Nephron (organoid): ENCODE measurements around the gene NUS1.
"Not testable (repeated sequence)": the region's sequence is repeated elsewhere in the genome, so short reads cannot be mapped to it uniquely, and the experiment has no call there.

ENCODE experiments used
- H3K27ac Mint-ChIP-seq, 3 experiments: 2 replicates each; pipeline ENCODE4 v1.8.0; 2020; ENCODE audit warnings: mixed read lengths in 3 of 3, mild to moderate bottlenecking in 2 of 3, moderate library complexity in 1 of 3
- H3K27me3 Mint-ChIP-seq: 2 replicates; pipeline ENCODE4 v1.8.0; 2021; ENCODE audit warnings: low read depth, mild to moderate bottlenecking, moderate library complexity, mixed read lengths
- H3K36me3 Mint-ChIP-seq: 2 replicates; pipeline ENCODE4 v1.8.0; 2020; ENCODE audit warnings: low read depth, mixed read lengths
- H3K4me1 Mint-ChIP-seq: 2 replicates; pipeline ENCODE4 v1.8.0; 2020; ENCODE audit warnings: mixed read lengths
- H3K4me3 Mint-ChIP-seq, 3 experiments: 2 replicates each; pipeline ENCODE4 v1.8.0; 2020; ENCODE audit warnings: mild to moderate bottlenecking in 3 of 3, mixed read lengths in 3 of 3, moderate library complexity in 2 of 3
- H3K9me3 Mint-ChIP-seq: 2 replicates; pipeline ENCODE4 v1.8.0; 2020; ENCODE audit warnings: mixed read lengths
- TF ChIP-seq, protein P1 (sequence below), 3 experiments: fragments of 200-600 bp; sonication (generic); IDR thresholded peaks; one replicate each; pipeline ENCODE4 v1.5.0; 2021; ENCODE audit warnings: antibody characterized with exemption in 3 of 3; ENCODE audit not compliant: unreplicated experiment in 3 of 3

The NUS1 gene

DNA sequence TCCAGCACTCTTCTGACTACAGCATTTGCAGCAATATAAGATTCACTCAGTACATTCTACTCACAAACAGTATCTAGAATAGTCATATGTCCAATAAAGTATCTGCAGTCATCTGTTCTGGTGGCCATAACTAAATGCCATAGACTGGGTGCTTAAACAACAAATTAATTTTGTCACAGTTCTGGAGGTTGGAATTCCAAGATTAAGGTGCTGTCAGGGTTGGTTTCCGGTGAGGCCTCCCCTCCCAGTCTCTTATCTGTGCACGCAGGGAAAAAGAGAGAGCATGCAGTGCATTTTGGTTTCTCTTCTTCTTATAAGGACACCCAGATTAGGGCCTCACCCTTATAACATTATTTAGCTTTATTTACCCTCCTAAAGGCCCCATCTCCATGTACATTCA, 21.3 kb upstream of the NUS1 start:
- Mint-ChIP-seq H3K4me1 (no peaks in the 10 kb centered on the region), H3K4me3 (no peak overlapping the region), H3K9me3 (peaks cover 5% of the 10 kb centered on the region), H3K36me3 (no peaks in the 10 kb centered on the region), H3K27ac (no peak overlapping the region), H3K27me3 (no peaks in the 10 kb centered on the region)
- TF ChIP-seq, protein P1, sequence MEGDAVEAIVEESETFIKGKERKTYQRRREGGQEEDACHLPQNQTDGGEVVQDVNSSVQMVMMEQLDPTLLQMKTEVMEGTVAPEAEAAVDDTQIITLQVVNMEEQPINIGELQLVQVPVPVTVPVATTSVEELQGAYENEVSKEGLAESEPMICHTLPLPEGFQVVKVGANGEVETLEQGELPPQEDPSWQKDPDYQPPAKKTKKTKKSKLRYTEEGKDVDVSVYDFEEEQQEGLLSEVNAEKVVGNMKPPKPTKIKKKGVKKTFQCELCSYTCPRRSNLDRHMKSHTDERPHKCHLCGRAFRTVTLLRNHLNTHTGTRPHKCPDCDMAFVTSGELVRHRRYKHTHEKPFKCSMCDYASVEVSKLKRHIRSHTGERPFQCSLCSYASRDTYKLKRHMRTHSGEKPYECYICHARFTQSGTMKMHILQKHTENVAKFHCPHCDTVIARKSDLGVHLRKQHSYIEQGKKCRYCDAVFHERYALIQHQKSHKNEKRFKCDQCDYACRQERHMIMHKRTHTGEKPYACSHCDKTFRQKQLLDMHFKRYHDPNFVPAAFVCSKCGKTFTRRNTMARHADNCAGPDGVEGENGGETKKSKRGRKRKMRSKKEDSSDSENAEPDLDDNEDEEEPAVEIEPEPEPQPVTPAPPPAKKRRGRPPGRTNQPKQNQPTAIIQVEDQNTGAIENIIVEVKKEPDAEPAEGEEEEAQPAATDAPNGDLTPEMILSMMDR (IDR thresholded peaks at IDR 0.05; ENCODE audit: unreplicated experiment in 3 of 3), result no peak

DNA sequence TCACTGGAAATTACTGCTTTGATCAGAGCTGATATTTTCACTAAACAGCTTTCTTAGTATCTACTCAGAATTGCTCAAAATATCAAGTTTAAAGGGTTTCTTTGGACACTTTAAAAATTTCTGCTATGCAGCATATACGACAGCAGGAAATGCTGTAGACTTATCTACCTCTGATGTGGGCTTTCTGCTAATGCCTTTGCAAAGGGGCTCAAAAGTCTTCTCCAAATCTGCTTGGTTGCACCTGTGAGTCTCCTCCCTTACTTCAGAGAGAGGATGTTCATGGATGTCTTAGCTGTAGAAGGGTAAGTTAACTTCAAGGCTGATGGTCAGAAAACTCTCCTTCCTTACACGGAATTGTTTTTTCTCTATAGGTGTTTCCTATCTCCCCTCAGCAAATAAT, 19.9 kb upstream of the NUS1 start:
- Mint-ChIP-seq H3K4me1 (no peaks in the 10 kb centered on the region), H3K4me3 (no peak overlapping the region), H3K9me3 (no peaks in the 10 kb centered on the region), H3K27ac (no peak overlapping the region), H3K27me3 (no peaks in the 10 kb centered on the region), H3K36me3 (no peaks in the 10 kb centered on the region)
- TF ChIP-seq, protein P1 (IDR thresholded peaks at IDR 0.05; ENCODE audit: unreplicated experiment in 3 of 3), result no peak

DNA sequence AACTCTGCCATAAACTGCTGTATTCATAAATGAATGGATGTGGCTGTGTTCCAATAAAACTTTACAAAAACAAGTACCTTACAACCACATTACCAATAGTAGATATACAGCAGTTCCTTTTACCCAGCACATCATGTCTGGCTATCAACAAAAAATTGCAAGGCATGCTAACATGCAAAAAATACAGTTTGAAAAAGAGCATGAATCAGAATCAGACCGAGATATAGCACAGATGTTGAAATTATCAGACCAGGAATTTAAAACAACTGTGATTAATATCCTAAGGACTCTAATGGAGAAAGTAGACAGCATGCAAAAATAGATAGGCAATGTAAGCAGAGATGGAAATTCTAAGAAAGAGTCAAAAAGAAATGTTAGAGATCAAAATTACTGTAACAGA, 8.4 kb upstream of the NUS1 start:
- H3K27me3 Mint-ChIP-seq, result no peaks in the 10 kb centered on the region
- no peaks in the 10 kb centered on the region for H3K4me1 Mint-ChIP-seq
- H3K4me3 Mint-ChIP-seq, result no peak overlapping the region
- no peaks in the 10 kb centered on the region for H3K36me3 Mint-ChIP-seq
- H3K27ac Mint-ChIP-seq, result no peak overlapping the region
- TF ChIP-seq, protein P1 (IDR thresholded peaks at IDR 0.05; ENCODE audit: unreplicated experiment in 3 of 3), result no peak
- no peaks in the 10 kb centered on the region for H3K9me3 Mint-ChIP-seq

DNA sequence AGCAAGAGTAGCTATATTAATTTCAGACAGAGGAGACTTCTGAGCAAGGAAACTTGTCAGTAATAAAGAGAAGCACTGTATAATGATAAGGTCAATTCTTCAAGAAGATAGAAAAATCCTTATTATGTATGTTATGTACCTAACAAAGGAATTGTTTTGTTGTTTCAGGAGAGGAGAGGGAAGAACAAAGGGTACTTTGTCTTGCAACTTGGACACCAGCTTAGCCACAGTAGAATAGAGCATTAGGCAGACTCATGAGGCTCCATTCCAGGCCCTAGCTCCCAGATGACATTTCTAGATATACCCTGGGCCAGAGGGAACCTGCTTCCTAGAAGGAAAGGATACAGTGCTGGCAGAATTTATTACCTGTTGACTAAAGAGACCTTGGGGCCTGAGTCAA, 6.5 kb upstream of the NUS1 start:
- no peak overlapping the region for H3K27ac Mint-ChIP-seq
- H3K4me3 Mint-ChIP-seq, result no peak overlapping the region
- no peaks in the 10 kb centered on the region for H3K4me1 Mint-ChIP-seq
- H3K36me3 Mint-ChIP-seq, result no peaks in the 10 kb centered on the region
- H3K9me3 Mint-ChIP-seq, result no peaks in the 10 kb centered on the region
- no peaks in the 10 kb centered on the region for H3K27me3 Mint-ChIP-seq
- TF ChIP-seq, protein P1 (IDR thresholded peaks at IDR 0.05; ENCODE audit: unreplicated experiment in 3 of 3), result no peak

DNA sequence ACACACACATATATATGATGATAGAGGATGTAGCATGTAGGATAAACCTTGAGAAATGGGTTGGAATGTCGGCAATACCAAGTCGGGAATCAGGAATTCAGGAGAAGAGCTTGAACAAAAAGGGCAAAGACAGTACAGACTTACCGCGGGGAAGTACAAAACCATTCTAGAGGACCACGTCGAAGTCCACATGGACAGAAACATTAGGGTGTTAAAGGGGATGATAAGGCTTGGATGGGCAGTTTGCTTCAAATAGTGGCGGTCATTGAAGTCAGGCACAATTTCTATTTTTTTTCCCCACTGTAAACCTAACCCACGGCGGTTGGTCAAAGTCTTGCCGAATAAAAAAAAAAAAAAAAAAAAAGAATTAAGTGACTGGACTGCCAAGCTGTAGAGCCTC, 766 bp upstream of the NUS1 start:
- no peaks in the 10 kb centered on the region for H3K27me3 Mint-ChIP-seq
- peaks cover 31% of the 10 kb centered on the region for H3K4me1 Mint-ChIP-seq
- peak overlapping the region; percentile 93 to 94 (median 93) for H3K4me3 Mint-ChIP-seq
- H3K27ac Mint-ChIP-seq, result no peak overlapping the region
- H3K9me3 Mint-ChIP-seq, result no peaks in the 10 kb centered on the region
- peaks cover 17% of the 10 kb centered on the region for H3K36me3 Mint-ChIP-seq
- TF ChIP-seq, protein P1 (IDR thresholded peaks at IDR 0.05; ENCODE audit: unreplicated experiment in 3 of 3), result no peak

DNA sequence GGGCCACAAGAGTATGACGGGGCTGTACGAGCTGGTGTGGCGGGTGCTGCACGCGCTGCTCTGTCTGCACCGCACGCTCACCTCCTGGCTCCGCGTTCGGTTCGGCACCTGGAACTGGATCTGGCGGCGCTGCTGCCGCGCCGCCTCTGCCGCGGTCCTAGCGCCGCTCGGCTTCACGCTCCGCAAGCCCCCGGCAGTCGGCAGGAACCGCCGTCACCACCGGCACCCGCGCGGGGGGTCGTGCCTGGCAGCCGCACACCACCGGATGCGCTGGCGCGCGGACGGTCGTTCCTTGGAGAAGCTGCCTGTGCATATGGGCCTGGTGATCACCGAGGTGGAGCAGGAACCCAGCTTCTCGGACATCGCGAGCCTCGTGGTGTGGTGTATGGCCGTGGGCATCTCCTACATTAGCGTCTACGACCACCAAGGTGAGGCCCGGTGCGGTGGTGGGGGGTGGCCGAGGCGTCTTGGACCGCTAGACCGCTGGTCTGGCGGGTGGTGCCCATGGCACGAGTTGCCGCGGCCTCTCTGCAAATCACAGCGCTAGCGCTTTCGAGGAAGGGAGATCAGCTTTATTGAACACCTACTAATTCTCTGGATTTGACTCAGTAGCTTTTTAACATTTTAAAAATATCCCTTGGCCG, 511 bp downstream of the NUS1 start:
- peaks cover 37% of the 10 kb centered on the region for H3K4me1 Mint-ChIP-seq
- peak overlapping the region; percentile 93 to 94 (median 93) for H3K4me3 Mint-ChIP-seq
- H3K27ac Mint-ChIP-seq, result peak overlapping the region in 2 of 3 experiments; percentile 34 to 80
- peaks cover 26% of the 10 kb centered on the region for H3K36me3 Mint-ChIP-seq
- not testable (repeated sequence) for H3K9me3 Mint-ChIP-seq, H3K27me3 Mint-ChIP-seq
